ENCODE results near the gene SNRPA1.

Gene SNRPA1

DNA sequence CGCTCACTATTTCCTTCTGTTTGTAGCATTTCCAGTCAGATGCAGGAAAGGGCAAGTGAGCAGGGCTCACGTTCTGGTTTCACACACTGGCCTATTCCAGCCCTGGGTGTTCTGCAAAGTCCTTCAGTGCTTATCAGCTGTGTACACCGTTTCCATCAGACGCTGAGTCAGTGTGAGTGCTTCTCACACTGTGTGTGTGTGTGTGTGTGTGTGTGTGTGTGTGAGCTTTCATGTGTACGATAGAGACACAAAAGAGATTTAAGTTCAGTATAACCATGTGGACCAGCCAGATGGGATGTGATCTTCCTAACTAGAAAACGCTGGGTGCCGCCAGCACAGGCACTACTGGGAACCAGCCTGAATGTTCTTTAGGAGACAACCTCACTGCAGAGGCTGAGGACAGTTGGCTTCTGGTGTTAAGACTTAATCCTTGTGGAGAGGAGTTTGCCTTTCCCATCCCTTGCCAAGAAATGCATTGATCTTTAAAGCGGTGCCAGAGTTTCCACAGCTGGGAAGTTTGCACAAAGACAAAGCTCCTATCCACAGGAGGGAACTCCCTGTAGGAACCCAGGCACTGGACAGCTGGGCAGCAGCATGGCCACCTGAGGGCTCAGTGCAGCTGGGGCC, 39.3 kb downstream of the SNRPA1 start:
- no peak for DNase-seq

DNA sequence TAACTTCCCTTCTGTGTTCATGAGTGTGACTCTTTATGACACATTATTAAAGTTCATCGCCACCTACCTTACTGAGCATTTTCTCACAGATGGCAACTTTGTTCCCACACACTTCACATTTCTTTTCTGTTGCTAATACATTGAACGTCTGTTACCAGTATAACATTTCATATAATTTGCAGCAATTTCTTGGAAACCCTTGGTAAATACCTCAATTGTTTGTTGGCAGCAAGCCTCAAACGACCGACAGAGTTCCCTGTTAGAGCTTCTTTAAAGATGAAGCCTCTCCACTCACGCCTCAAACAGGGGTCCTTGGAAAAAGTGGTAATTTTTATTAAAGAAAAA, 40.0 kb downstream of the SNRPA1 start:
- DNase-seq: no peak

DNA sequence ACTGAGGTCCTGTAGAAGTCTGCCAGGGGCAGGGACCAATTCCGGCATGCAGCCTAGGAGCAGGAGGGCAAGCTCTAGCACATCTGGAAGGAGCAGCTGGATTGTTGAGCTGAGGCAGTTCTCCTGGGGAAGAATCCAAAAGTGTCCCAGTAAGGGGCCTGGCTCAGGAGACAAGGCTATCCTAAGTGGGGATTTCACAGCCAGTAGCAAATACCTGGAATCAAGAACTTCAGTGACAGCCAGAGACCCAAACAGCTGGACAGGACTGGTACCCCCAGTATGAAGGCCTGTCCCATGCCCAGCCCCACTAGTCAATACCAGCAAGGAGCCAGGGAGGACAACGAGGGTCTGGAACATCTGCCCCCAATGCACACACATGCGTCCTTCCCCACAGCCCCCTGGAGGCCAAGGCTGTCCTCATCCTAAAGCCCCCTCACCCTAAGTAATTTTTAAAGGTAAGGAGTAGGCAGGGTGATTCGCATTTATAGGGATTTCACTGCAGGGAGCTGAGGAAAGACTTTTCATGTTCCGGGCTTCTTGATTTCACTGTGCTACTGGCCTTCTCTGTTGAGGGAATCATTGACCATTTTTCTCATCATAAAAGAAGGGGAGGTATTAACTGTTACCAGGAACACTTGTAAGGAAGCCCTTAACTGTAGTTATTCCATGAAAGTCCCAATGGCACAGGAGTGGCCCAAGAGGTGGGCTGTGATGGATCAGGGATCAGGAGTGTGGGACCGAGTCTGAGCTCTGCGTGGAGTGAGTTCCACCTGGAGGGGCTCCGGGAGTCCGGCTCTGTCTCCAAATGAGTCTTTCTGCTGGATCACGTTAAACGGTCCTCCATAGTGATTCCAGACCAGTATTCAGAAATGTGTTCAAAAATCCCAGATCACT, 40.6 kb downstream of the SNRPA1 start:
- DNase-seq: no peak

DNA sequence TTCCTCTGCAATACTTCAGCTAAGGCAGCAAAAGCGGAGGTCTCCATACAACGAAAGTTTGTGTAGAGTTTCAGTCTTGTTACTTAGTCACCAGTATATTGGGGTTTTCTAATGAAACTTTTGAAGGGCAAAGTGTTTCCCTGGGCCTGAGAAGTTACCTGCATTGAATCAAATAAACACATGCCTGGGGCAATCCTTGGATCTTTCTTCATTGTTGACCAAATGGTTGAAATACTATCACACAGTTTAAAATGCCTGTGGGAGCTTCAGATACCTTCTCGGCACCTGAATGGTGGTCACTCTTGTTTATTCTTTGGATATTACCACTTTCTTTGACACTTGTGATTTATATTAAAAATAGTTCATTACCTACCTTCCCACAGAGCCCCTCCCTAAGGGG, 42.2 kb downstream of the SNRPA1 start:
- DNase-seq: no peak

DNA sequence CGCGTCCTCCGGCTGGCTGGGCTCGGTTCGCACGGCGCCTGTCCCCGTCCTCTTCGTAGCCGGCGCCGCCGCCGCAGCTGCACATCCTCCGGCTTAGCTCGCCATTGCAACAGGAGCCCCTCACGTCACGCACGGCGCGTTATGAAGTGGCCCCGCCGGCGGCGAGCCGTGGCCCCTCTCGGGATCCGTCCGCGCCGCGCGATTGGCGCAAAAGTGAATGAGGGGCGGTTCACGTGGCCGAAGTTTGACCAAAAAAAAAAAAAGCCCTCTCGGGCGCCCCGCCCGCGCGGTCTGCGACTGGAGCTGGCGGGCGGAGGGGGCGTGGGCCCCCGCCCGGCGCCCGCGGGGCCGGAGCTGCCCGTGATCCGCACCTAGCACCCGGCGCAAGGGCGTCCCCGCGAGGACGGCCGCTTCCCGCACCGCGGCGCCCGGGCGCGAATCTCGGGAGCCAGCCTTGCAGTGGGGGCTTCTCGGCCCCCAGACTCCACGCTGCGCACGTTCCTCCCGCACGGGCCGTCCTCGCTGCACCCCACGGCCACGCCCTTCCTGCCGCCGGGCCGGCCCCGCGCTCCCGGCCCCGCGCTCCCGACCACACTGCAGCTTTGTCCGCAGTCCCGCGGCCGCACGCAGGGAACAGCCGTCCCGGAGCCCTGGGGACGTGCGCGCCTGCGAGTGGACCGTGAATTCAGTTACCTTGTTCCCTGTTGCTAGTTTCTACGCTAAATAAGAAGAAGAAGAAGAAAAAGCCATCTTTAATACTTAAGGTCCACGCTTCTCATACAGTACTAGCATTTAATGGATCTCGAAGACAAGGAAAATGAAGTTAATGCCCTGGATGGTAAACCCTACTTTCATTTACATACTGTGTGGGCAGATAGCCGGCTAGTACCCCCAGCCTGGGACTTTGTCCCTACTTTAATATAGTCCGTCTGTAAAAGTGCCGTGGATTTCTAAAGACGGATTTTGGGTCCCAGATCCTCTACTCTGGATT, 42.9 kb downstream of the SNRPA1 start, which contains the start of gene CHSY1:
CHSY1 (minus strand) TSS at position 219 of the 991 bp plus-strand sequence. CDS start 592 bp downstream, outside the sequence.
- DNase-seq: peak; percentile 90

DNA sequence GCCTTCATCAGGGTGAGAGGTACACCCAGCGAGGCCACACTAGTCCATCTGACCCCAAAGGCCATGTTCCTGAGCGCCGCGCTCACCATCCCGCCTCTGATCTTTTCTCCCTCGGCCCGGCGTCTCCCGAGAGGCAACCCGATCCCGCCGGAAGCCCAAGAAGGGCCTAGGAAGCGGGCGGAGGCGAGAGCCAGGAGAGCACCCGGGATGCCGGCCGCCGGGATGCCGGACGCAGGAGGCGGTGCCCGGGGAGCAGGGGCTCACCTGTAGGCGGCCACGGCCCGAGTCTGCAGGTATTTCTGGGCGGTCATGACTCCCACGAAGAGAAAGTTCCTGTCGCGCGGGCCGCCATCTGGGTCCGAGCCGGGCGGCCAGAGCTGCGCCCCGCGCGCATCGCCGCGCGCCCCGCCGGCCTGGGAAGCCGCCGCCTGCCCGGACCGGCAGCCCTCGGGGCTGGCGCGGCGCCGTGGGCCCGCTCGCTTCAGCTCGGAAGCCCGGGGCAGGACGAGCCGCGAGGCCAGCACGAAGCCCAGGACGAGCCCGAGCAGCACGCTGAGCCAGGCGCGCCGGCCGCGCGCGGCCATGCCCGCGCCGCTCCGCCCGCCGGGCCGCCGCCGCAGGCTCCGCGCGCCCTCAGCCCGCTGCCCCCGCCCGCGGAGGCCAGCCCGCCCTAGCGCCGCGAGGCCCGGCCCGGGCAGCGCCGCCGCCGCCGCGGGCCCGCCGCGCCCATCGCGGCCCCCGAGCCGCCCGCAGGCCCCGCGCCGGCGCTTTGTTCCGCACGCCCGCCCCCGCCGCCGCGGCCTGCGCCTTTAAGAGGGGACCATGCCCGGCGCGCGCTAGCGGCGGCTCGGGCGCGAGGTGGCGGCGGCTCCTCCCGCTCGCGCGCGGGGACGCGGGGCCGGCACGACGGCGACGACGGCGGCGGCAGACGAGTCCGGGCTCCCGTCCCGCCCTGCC, 43.9 kb downstream of the SNRPA1 start:
- peak; percentile 59 for DNase-seq

DNA sequence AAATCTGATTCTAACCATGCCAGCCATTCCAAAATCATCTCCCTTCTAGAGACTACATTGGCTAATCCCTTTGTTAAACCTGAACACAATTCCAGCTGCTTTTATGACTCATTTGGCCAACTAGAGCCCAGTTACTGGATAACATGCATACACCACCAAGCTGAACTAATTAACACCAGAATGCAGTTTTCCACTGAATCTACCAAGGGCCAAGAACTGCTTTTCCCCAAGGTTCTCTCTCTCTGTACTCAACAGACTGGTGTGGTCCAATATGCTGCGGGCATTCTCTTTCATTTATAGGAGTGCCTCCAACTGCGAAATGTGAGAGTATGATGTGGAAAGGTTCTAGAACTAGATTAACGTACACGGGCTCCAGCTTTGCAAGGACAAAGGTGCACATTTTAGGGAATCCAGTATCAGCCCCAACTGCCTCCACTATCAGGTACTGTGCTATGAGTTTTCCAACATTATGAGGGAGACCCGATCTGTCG, 44.7 kb downstream of the SNRPA1 start:
- peak; percentile 73 for DNase-seq

DNA sequence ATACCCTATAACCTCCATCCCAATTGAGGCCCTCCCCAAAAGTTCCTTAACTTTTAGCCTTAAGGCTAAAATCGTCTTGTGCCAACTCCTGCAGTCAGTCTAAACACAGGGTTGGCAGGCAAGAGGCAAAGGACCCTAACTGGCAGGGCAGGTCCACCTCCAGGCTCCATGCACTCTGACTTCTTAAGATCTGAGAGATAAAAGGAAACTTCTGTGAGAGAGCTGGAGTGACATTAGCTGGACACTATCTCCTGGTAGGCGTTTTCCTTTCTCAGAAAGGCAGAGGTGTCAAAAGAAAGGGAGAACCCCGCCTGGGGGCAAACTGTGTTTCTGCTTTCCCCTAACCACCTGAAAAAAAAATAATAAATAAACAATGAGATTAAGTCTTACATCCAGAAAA, 46.8 kb downstream of the SNRPA1 start:
- DNase-seq: no peak

DNA sequence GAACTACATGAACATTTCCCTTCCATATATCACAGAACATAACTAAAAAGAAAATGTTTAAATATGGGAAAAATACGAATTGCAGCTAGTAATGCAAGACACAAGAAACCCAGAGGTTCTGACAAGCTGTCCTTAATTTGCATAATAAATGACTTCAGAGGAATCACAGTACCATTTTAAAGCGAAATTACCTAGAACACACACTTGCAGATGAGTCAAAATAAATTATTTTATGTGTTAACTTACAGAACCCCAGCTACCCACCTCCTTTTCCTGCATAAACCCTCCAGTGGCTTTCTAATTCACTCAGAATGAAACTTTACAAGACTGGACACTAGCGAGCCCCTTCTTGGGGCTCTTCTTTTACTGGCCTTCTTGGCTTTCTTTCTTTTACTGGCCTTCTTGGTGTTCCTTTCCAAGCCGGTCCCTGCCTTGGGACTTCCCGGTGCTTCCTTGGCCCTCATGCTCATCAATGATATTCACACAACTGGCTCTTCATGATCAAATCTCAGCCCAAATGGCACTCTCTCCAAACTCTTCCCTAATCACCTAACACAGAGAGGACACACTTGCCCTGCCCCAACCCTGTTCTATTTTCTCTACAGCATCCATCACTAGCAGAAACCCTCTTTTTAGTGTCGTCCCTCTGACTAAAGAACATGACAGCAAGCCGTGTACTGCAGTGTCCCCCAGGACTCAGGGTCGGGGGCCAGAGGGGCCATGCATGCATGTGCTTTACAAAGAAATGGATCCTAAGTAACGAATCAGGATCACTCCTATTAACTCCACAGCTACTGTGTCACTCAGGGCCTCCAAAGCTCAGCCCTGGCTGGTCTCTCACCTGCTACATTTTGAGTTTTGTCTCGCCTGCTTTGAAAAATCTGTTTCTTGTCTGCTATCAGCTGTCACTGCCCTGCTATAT, 48.0 kb downstream of the SNRPA1 start:
- no peak for DNase-seq

DNA sequence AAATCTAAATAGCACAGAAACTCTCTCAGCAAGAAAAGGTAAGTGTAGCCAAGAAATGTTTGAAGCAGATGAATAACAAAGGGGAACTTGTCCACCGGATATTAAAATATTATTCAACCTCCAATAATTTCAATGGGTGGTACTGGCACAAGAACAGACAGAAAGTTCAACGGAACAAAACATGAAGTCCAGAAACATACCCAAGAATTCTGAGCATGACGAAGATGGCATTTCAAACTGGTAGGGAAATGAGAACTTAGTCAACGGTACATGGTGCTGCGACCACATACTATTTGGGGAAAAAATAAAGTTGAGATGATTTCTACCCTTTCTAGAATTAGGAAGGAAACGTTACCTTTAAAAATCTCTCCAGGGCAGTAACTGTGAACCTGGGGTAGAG, 48.7 kb downstream of the SNRPA1 start:
- DNase-seq: no peak

DNA sequence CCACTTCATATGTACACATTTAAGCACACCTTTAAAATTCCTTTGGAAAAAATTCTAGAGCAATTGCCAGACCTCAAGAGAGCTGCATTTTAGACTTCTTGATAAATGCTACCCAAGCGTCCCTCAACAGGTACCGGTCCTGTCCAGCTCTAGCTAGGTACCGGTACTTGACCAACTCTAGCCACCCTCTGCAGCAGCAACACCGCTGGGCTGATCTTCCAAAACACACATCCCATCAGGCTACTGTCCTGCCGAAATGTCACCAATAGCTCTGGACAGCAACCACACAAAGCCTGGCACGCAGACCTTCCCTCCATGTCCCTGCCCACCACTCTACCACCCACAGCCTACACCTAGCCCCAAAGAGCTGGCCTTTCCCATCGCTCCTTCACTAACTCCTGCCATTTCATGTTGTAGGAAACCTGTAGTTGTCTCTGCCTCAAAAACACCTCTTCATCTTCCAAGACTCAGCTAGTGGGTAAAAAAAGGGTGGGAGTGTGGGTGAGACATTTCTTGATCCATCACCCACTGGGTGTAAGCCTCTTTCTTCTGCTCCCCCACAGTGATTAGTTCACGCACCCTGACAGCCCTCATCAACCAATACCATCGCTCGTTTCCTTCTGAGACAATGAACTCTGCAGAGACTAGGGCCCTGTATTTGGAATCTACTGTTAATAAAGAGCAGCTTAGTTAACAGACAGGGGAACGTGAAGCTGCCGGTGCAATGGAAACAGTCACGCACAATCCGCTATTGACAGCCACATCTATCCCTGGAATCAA, 50.0 kb downstream of the SNRPA1 start:
- DNase-seq: no peak

DNA sequence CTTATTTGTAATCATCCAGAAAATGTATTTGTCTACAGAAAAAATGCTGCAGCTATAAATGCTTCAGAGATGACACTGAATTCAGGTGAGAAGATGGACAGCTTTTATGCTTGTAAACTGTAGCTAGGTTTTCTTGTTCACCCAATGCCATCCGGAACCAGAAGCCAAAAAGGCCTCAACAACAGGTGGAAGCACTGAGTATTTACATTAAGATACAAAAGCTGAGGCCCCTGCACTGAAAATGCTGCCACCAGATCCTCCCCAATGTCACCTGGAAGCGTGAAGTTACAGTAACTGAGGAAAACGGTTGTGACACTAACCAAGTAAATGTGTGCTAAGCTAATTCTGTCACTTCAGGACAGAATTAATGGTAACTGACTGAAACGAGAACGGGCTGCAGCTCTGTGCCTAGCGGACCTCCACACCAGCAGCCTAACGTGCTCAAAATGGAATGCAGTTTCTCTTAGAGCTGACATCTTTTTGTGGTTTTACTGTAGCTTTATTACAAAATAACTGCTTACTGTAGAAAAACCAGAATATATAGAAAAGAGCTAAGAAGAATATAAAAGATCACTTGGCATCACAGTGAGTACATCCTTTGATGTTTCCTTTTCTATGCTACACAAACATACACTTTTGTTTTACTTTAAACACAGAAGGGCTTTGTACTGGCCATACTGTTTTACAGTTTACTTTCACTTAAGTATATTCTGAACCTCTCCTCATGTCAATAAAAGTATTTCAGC, 50.8 kb downstream of the SNRPA1 start:
- no peak for DNase-seq

DNA sequence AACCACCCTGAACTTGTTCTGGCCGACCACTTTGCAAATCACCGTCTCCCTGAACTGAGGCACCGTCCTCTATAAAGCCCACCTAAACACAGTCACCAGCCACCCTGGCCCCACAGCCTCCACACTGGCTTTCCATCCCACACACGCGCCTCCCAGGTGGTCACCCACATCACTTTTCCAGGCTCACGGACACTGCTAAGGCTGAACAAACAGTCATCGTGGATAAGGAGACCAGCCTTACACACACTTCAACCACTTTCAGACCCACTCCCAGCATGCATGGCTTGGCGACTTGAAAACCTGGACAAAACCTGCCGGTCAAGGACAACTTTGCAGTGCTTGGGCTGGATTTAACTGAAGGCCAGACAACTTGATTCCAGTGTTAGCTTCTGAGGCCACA, 51.6 kb downstream of the SNRPA1 start:
- DNase-seq: no peak

DNA sequence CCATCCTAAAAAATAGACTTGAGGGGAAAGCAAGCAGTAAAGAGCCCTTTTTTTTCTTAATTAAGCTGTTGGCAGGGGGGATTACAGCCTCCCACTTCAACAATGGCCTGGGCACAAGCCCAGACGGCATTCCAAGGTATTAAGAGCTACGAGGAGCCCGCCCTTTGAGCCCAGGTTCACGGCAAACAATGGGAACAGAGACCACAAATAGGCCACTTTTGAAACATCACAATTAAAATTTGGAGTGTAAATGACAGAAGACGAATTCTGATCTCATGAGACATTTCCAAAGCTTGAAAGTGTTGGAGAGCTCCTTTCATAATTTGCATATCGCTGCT, 52.1 kb downstream of the SNRPA1 start:
- DNase-seq: no peak

DNA sequence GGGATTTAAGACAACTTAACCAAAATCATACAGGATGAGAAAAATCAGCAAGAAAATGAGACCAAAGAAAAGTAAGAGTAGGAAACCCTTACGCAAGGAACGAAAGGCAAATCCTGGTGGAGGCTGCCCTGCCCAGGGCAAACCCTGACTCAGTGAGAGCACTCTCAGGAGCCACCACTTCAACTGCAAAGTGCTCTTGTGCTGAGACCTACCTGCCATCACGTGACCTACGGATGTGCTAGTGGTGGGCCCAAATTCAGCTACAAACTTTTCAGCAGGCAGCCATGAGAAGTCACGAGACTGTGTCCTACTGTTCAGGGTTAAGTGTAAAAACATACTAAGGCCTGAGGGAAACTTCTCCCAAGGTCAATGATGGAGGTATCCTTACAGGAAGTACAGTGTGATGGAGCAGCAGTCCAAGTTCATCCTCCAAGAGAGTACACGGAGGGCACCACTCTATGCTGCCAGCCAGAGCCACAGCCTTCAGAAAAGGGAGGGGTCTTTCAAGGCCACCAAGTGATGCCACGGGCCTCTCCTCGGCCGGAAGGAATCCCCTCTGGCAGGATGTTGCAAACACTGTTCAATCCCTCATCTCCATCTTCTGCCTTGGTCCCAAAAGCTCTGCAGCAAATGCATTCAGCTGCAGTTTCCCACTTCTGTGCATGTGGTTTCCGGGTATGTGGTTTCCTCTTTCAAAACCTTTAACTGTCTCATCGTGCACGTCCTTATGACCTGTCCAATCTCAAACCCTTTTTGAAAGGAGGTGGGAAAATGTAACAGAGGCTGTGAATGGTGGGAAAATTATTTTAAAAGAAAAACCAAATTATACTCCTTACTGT, 52.7 kb downstream of the SNRPA1 start:
- DNase-seq: peak; percentile 50

DNA sequence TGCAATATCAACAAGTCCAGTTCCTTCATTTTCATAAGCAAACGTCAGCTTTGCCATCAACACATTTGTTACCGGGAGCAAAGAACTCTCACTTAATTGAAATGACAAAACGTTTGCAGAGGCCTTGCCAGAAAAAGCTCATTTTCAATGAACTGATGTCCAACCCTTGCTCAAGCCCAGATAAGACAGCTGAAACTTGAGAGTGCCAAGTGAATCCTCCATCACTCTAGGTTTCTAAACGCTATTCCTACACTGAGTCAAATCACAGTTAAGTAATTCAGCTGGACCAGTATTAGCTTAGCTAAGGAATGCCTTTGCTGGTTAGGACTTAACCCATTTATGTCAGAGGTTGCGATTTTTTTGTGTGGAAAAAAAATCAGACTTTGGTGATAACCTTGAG, 54.7 kb downstream of the SNRPA1 start:
- DNase-seq: no peak

DNA sequence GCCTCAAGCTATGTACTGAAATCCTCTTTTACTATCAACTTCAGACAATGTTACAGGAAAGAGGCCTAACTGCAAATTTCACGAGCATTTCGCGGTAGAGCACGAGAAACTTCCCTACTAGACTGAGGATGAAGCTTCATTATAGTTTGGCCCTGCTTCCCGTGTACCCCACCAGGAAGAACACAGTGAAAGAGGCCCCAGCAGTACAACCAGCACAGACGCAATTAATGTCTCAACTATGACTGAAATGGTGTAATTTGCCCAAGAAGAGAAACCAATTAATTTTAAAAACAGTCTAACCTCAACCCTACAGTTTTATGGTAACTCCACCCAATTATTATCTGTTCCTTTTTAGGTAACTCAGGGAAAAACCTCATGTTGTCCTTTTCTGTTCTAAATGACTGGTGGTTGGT, 55.3 kb downstream of the SNRPA1 start:
- DNase-seq: no peak

DNA sequence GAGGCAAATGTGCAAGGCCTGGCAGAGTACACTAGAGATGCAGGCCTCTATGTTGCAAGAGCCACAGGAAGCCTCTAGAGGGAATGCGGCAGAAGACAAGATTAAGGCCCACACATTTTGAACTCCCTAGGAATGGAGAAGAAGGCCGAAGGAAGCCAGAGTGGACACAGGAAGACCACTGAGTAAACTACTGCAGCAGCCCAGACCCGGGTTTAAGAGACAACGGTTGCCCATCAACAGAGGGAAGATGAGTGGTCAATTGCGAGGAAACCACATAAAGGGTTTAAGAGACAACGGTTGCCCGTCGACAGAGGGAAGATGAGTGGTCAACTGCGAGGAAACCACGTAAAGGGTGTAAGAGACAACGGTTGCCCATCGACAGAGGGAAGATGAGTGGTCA, 57.8 kb downstream of the SNRPA1 start:
- no peak for DNase-seq
